GM10266 (cell line): ENCODE data around the gene IPP.

Source experiments
- DNase-seq: peaks from one replicate; pipeline ENCODE4 v3.0.0; 2012; ENCODE audit errors: extremely low spot score
- TF ChIP-seq, protein P1 (sequence below): IDR thresholded peaks from 2 replicates; pipeline ENCODE4 v1.5.1; 2012; ENCODE audit warnings: mild to moderate bottlenecking, low read depth; ENCODE audit not compliant: control insufficient read depth, insufficient read depth; ENCODE audit errors: missing control alignments

Gene IPP

DNA sequence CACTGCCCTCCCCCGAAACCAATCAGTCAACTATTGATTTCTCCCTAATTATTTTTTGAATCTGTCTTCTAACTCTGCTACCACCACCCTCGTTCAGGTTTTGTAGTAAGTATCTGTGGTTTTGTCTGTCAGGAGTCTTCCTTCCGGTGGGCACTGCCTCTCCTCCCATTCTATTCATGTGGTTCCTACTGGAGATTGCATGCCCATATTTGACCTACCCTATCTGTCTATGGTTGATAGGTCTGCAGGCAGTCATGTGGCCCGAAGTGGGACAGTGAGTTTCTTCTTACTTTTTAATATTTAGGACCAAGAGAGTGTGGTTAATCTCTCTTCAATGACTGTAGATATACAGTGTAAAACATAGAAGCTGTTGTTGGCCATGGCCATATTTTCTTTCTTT is 35.1 kb upstream of the IPP start:
- TF ChIP-seq, protein P1, sequence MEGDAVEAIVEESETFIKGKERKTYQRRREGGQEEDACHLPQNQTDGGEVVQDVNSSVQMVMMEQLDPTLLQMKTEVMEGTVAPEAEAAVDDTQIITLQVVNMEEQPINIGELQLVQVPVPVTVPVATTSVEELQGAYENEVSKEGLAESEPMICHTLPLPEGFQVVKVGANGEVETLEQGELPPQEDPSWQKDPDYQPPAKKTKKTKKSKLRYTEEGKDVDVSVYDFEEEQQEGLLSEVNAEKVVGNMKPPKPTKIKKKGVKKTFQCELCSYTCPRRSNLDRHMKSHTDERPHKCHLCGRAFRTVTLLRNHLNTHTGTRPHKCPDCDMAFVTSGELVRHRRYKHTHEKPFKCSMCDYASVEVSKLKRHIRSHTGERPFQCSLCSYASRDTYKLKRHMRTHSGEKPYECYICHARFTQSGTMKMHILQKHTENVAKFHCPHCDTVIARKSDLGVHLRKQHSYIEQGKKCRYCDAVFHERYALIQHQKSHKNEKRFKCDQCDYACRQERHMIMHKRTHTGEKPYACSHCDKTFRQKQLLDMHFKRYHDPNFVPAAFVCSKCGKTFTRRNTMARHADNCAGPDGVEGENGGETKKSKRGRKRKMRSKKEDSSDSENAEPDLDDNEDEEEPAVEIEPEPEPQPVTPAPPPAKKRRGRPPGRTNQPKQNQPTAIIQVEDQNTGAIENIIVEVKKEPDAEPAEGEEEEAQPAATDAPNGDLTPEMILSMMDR, result no peak
- DNase-seq, result no peak

DNA sequence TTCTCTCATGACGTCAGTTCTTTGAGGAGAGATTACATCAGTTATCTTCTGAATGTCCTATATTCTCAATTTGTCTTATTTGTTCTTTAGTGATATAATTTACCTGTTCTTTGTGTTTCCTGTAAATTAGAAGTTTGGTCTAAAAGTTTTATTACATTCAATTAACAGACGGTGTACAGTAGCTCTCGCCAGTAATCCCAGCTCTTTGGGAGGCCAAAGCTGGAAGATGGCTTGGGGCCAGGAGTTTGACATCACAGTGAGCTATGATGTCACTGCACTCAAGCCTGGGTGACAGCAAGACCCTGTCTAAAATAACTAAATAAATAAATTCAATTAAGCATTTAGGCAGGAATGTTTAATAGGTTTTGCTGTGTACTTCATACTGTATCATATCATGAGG is 25.3 kb upstream of the IPP start:
- TF ChIP-seq, protein P1, result no peak
- DNase-seq, result no peak

DNA sequence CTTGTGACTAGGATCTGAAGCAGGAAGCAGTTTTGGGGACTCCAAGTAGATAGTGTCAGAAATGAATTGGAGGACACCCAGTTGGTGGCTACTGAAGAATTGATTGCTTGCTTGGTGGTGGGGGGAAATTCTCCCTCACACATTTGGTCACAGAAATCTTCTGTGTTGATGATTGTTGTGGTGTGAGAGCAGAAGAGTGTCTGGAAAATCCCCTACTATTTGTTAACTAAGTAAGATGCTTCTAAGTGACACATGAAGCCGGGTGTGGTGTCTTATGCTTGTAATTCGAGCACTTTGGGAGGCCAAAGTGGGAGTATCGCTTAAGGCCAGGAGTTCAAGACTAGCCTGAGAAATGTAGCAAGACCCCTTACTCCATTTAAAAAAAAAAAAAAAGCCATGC is 22.5 kb upstream of the IPP start:
- TF ChIP-seq, protein P1, result no peak
- no peak for DNase-seq

DNA sequence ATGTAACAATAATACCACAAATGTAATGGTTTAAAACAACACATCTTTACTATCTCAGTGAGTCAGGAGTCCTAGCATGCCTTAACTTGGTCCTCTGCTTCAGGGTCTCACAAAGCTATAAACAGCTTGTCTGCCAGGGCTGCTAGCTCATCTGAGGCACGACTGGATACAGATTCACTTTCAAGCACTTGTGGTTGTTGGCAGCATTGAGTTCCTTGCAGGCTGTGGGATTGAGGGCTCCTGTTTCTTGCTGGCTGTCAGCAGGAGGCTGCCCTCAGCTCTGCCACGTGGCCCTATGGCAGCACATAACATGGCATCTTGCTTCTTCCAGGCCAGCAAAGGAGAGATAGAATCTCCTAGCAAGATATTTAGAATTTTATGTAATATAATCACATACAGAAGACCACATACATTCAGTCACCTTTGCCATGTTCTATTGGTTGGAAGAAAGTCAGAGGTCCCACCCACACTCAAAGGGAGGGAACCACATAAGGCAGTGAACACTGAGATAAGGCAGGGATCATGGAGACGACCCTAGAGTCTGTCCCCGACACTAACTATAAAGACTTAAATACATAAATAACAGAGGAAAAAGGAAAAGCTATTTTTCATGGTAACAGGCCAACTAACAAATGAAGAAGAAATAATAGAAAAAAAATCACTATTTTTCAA is 18.9 kb upstream of the IPP start:
- TF ChIP-seq, protein P1, result no peak
- DNase-seq, result no peak

DNA sequence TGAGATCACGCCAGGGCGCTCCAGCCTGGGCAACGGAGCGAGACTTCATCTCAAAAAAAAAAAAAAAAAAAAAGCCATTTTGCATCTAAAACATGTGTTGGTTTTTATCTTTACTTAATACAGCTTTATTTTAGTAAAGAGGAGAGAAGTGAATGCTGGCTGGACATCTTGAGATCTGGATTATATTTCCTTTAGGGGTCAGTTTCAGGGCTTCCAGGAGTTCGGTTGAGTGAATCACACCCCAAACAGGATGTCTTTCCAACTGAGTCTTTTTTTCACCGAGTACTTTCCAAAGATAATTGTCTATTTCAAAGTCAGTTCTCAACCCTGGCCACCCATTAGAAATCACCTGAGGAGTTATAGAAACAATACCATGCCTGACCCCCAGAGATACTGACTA is 16.6 kb upstream of the IPP start:
- DNase-seq, result no peak
- TF ChIP-seq, protein P1, result no peak

DNA sequence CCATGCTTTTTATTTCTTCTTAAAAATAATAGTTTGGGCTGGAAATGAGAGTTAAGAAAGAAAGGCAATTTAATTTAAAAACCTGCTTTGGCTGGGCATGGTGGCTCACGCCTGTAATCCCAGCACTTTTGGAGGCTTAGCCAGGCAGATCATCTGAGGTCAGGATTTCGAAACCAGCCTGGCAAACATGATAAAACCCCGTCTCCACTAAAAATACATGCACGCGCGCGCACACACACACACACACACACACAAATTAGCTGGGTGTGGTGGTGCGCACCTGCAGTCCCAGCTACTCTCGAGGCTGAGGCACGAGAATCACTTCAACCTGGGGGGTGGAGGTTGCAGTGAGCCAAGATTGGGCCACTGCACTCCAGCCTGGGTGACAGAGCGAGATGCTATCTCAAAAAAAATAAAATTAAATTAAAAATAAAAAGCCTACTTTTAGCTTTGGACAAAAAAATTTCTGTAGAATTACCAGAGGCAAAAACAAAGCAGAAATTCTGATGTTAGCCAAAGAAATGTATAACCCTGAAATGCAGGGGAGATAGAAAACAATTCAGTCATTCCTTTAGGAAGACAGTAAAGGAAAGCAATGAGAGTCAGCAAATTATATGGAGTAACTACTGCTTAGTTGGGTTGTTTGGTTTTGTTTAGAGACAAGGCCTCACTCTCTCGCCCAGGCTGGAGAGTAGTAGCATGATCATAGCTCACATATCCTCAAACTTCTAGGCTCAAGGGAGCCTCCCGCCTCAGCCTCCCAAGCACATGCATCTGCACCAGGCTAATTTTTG is 15.7 kb upstream of the IPP start:
- TF ChIP-seq, protein P1, result no peak
- no peak for DNase-seq

DNA sequence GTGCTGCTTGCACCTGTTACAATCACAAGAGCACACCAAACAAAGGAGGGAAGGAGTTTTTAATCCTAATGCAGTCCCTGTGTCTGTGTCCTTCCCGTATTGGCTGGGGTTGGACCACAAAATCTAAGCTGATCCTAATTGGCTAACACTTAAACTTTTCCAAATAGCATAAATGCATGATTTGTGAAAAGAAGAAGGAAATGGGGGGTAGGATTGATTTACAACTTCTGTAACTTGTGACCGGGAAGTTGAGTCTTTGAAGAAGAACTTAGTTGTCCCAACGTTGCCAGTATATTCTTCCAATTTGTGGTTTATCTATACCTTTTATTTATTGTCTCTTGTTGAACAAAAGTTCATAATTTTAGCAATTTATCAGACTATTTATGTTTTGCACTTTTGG is 11.8 kb upstream of the IPP start:
- TF ChIP-seq, protein P1, result no peak

More for the DNA sequence above, 11.8 kb upstream of the IPP start:
- DNase-seq, result no peak
